HL-60 (cell line): ENCODE results near the gene PKNOX1.
"Not testable (repeated sequence)": the region's sequence is repeated elsewhere in the genome, so short reads cannot be mapped to it uniquely, and the experiment has no call there.

ENCODE experiments used
- DNase-seq, 2 experiments: peaks; one replicate each; pipeline ENCODE4 v3.0.0-alpha.2; 2010 to 2020; ENCODE audit warnings: low read depth in 1 of 2, low spot score in 1 of 2
- H3K27ac ChIP-seq: fragments of 250-450 bp; sonication (Bioruptor Pico); replicated peaks from 2 replicates; pipeline ENCODE4 v1.5.1; 2020; ENCODE audit warnings: mild to moderate bottlenecking, moderate library complexity
- H3K27me3 ChIP-seq: fragments of 250-450 bp; sonication (Bioruptor Pico); 2 replicates; pipeline ENCODE4 v1.5.1; 2021; ENCODE audit warnings: mild to moderate bottlenecking, moderate library complexity; ENCODE audit not compliant: insufficient read depth, poor library complexity, severe bottlenecking
- H3K4me3 ChIP-seq: replicated peaks from 2 replicates; pipeline ENCODE4 v1.5.1; 2011; ENCODE audit warnings: mild to moderate bottlenecking, control low read depth, low read length; ENCODE audit not compliant: insufficient read depth
- GABPA ChIP-seq: IDR thresholded peaks from 2 replicates; pipeline ENCODE4 v1.6.1; 2012; ENCODE audit warnings: low read depth
- POLR2AphosphoS5 ChIP-seq: IDR thresholded peaks from 2 replicates; pipeline ENCODE4 v1.6.1; 2012; ENCODE audit warnings: low read depth
- SPI1 ChIP-seq: IDR thresholded peaks from 2 replicates; pipeline ENCODE4 v1.6.1; 2012; ENCODE audit warnings: low read depth, mild to moderate bottlenecking, borderline replicate concordance
- TF ChIP-seq, protein P1 (sequence below): IDR thresholded peaks from 2 replicates; pipeline ENCODE4 v1.6.1; 2012; ENCODE audit warnings: low read depth; ENCODE audit not compliant: insufficient replicate concordance
- TF ChIP-seq, protein P2 (sequence below): IDR thresholded peaks from one replicate; pipeline ENCODE4 v1.5.1; 2011; ENCODE audit warnings: low read length, control low read depth, inconsistent platforms; ENCODE audit not compliant: insufficient read depth

The PKNOX1 gene

DNA sequence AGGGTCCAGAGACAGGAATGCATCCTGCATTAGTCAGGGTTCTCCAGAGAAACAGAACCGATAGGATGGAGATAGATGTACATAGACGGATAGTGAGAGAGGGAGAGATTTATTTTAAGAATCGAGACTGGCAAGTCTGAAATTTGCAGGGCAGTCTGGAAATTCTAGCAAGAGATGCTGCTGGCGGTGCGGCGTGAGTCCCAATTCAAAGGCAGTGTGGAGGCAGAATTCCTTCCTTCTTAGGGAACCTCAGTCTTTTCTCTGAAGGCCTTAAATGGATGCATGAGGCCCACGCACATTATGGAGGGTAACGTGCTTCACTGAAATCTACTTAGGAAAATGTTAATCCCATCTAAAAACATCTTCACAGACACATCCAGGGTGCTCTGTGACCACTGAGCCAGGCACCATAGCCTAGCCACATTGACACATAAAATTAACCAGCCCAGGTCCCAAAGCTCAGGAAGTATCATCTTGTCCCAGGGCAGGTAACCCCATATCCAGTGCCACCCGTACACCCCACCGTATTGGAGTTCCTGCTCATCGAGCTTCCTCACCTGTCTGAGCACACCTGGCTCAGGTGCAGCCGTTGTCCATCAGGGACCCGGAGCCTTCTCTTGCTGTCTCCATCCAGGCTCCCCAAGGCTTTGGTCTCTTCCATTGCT lies 9.7 kb upstream of the PKNOX1 start:
- Histone ChIP-seq H3K27me3 (no peaks in the 10 kb centered on the region), H3K4me3 (no peak overlapping the region), H3K27ac (no peak overlapping the region)
- DNase-seq = no peak
- TF ChIP-seq GABPA (no peak), POLR2AphosphoS5 (no peak), SPI1 (no peak)
- TF ChIP-seq, protein P1, sequence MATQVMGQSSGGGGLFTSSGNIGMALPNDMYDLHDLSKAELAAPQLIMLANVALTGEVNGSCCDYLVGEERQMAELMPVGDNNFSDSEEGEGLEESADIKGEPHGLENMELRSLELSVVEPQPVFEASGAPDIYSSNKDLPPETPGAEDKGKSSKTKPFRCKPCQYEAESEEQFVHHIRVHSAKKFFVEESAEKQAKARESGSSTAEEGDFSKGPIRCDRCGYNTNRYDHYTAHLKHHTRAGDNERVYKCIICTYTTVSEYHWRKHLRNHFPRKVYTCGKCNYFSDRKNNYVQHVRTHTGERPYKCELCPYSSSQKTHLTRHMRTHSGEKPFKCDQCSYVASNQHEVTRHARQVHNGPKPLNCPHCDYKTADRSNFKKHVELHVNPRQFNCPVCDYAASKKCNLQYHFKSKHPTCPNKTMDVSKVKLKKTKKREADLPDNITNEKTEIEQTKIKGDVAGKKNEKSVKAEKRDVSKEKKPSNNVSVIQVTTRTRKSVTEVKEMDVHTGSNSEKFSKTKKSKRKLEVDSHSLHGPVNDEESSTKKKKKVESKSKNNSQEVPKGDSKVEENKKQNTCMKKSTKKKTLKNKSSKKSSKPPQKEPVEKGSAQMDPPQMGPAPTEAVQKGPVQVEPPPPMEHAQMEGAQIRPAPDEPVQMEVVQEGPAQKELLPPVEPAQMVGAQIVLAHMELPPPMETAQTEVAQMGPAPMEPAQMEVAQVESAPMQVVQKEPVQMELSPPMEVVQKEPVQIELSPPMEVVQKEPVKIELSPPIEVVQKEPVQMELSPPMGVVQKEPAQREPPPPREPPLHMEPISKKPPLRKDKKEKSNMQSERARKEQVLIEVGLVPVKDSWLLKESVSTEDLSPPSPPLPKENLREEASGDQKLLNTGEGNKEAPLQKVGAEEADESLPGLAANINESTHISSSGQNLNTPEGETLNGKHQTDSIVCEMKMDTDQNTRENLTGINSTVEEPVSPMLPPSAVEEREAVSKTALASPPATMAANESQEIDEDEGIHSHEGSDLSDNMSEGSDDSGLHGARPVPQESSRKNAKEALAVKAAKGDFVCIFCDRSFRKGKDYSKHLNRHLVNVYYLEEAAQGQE = no peak
- TF ChIP-seq, protein P2, sequence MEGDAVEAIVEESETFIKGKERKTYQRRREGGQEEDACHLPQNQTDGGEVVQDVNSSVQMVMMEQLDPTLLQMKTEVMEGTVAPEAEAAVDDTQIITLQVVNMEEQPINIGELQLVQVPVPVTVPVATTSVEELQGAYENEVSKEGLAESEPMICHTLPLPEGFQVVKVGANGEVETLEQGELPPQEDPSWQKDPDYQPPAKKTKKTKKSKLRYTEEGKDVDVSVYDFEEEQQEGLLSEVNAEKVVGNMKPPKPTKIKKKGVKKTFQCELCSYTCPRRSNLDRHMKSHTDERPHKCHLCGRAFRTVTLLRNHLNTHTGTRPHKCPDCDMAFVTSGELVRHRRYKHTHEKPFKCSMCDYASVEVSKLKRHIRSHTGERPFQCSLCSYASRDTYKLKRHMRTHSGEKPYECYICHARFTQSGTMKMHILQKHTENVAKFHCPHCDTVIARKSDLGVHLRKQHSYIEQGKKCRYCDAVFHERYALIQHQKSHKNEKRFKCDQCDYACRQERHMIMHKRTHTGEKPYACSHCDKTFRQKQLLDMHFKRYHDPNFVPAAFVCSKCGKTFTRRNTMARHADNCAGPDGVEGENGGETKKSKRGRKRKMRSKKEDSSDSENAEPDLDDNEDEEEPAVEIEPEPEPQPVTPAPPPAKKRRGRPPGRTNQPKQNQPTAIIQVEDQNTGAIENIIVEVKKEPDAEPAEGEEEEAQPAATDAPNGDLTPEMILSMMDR = no peak

DNA sequence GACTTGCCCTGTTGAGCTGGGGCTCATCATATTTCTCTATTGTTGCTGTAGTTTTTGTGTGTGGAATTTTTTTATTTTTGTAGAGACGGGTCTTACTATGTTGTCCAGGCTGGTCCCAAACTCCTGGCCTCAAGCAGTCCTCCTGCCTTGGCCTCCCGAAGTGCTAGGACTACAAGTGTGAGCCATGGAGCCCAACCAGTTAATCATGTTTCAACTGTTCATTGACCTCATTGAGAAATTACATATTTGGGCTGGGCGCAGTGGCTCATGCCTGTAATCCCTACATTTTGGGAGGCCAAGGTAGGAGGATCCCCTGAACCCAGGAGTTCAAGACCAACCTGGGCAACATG lies 9.2 kb upstream of the PKNOX1 start:
- Histone ChIP-seq H3K4me3 (no peak overlapping the region), H3K27me3 (no peaks in the 10 kb centered on the region), H3K27ac (no peak overlapping the region)
- no peak for DNase-seq
- TF ChIP-seq GABPA (no peak), POLR2AphosphoS5 (no peak), SPI1 (no peak)
- TF ChIP-seq, protein P1 = no peak

DNA sequence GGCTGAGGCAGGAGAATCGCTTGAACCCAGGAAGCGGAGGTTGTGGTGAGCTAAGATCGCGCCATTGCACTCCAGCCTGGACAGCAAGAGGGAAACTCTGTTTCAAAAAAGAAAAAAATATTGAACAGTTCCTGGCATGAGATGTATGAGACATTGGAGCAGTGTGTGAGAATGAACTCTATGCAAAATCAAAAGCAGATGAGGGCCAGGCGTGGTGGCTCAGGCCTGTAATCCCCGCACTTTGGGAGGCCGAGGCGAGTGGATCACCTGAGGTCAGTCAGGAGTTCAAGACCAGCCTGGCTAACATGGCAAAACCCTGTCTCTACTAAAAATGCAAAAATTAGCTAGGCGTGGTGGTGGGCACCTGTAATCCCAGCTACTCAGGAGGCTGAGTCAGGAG lies 6.7 kb upstream of the PKNOX1 start:
- not testable (repeated sequence) for H3K27ac ChIP-seq, DNase-seq, H3K4me3 ChIP-seq, H3K27me3 ChIP-seq

DNA sequence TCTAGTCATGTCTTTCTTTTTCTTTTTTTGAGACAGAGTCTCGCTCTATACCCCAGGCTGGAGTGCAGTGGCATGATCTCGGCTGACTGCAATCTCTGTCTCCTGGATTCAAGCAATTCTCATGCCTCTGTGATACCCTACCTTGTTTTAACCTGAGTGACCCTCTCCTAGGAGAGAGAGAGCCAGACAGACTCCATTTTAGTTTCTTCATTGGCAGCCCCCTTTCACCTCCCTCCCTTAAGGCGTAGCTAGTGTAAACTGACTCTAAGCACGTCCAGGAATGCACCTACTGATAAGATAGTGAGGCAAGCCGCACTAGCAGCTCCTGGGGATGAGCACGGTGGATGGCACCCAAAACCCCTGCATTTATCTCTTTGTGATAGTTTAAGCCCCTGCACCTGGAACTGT lies 5.2 kb upstream of the PKNOX1 start:
- no peak overlapping the region for H3K27ac ChIP-seq
- no peak overlapping the region for H3K4me3 ChIP-seq
- DNase-seq = no peak
- TF ChIP-seq, protein P1 = no peak
- TF ChIP-seq POLR2AphosphoS5 (no peak), SPI1 (no peak), GABPA (no peak)
- TF ChIP-seq, protein P2 = no peak
- H3K27me3 ChIP-seq = no peaks in the 10 kb centered on the region
